GM18858 (cell line): Measurements from ENCODE around the gene TTC28.

ENCODE experiments used
- ATAC-seq: cut with Tn5 transposase; IDR thresholded peaks from one replicate; pipeline ENCODE4 v1.9.1; 2021; ENCODE audit not compliant: unreplicated experiment

Gene TTC28

DNA sequence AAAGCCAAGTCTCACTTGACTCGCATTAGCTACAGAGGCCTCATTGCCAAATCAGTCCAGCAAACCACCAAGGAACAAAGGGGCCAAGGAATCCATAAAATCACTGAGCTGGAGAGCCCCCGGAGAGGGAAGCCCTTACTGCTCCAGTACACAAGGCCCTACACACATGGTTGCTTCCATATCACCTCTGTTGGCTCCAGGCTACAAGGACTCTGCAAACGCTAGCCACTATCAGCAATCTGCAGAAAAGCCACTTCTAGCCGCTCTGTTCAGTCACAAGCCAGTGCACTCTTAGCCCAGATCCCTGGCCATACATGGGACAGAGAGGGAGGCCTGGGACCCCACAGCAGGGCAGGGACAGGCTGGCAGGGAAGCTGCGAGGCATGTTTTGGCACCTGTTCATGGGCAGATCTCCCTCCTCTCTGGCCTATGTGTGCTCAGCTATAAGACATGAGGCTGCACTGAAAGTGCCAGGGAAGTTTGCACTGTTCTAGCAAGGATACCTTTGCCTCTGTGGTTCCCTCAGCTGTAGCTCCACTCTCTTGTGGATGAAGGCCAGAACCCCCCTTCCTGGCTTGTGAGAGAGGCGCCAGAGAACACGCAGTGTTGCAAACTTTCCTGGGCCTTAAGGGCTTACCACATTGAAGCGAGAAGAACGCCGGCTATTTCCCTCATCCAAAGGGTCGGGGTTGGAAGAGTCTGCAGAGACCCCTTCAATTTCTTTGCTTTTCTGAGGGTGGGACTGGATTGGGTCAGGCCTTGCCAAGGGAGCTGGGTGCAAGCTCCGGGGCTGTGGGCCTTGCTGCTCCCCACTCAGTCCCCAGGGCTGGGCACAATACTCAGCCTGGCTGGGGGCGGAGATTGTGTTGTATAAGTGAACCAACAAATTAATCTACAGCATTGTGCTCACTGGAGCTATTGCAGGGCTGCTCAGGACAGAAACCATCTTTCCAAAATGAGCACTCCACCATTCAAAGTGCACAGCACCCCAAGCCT, 651.9 kb downstream of the TTC28 start:
- no peak for ATAC-seq

DNA sequence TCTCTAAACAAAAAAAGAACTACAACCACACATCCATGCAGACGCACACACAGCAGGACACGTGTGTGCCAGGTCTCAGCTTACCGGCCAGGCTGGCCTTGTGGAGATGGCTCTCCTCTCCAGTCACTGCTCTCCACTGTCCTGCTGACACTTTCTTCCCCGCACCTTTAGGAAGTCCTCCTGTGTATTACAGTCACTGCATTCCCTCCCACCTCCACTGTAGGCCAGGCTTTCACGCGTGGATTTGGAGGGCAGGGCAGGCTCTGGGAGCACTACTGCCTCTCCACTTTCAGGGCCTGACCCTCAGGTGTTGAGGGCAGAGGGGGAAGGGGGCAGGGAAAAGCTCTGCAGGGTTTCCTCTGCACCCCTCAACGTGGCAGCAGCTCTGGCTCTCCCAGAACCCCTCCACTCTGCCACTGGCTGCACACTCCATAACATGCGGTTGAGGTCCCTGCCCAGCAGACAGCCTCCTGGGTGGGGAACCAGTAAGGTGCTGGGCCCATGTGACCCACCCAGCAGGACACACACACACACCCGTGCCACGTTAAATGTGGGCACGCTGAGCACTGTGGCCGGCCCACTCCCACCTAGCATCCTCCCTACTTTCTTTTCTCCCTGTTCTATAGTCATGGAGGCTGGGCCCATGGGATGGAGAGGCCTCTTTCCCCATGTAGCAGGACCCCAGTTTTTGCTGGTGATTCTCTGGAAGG, 653.6 kb downstream of the TTC28 start:
- no peak for ATAC-seq

DNA sequence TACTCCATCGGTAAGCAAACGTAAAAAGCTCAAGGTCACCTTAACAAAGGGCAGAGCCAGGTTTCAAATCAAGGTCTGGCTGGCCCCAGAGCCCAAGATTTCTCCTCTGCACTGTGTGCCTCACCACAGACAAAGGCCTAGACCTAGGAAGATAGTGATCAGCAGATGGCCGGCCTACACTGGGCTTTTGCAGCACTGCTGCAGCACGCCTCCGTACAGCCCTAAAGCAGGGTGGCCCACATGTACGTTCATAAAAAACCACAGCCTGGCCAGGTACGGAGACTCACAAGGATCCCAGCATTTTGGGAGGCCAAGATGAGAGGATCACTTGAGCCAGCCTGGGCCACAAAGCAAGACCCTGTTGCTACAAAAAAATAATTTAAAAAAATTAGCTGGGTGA, 654.3 kb downstream of the TTC28 start:
- no peak for ATAC-seq

DNA sequence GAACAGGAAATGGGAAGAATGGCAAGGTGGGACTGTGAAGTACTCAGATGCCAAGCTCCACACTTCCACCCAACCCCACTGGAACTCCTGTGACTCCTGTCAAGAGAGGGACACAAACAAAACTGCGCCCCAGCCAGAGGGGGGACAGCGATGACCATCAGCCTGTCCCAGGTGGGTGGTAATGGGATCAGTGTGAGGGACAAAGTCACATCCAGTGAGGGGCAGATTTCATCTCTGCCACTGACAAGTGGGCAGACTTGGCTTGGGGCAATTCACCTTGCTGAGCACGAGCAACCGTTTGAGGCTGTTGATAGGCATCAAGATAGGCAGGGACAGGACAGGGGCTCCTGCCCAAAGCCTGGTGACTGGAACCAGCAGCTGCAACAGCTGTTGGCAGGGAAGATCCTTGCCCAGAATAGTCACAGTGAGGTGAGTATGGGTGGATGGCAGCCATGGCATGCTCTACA, 655.2 kb downstream of the TTC28 start:
- ATAC-seq: no peak

DNA sequence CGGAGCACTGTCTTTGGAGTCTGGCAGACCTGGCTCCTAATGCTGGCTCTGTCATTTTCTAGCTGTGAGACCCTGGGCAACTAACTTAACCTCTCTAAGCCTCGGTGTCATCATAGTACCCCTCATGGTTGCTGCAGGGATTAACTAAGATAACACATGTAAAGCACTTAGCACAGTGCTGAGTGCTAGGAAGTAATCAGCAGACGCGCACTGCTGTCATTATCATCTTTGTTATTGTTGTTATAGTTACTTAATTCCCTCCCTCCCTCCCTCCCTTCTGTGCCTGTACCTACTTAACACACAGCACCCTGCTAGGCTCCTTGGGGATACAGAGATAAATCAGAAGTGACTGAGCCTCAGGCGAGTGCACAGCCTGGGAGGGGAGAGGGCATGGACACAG, 655.9 kb downstream of the TTC28 start:
- no peak for ATAC-seq

DNA sequence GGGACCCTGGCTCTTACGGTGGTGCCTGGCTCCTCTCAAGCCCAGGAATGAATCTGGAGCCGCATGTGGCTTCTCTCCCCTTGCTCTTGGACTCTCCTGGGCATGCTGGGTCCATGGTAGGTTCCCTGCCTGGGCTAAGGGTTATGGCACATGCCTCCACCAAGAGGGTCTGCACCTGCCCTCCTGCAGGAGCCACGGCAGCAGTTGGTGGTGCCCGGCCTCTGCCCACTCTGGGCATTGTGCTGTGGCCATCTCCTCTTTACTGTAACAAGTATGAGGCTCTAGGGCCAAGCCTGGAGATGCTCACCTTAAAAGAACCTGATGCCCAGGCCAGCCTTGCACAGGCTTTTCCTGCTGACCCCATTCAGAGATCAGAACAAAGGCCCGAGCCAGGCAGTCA, 656.6 kb downstream of the TTC28 start:
- ATAC-seq: no peak

DNA sequence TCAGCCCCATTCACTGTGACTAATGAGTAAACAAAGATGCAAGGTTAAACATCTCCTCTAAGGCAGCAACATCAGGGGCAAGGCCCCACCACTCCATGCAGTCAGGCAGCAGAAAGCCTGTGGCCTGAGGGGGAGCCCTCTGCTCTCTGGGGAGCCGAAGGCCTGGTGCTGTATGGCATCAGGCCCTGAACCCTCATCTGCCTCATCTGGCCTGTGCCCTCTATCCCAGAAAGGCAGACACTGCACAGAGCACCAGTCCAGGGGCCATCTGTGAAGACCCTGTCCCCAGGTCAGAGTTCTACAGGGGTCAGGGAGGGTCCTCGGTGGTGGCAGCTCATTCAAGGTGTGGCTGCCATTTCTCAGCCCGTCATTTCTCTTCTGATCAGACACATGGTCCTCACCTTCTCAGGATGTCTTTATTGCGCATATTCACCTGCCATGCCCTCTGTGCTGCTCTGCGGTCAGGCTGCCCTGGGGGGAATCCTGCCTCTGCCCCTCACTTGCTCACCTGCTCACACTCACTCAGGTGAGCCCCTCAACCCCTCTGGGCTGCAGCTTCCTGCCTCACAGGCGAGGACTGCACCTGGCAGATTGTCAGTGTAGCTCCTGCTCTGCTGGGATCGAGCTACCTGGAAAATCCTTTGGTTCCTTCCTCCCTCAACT, 657.5 kb downstream of the TTC28 start:
- ATAC-seq: no peak

DNA sequence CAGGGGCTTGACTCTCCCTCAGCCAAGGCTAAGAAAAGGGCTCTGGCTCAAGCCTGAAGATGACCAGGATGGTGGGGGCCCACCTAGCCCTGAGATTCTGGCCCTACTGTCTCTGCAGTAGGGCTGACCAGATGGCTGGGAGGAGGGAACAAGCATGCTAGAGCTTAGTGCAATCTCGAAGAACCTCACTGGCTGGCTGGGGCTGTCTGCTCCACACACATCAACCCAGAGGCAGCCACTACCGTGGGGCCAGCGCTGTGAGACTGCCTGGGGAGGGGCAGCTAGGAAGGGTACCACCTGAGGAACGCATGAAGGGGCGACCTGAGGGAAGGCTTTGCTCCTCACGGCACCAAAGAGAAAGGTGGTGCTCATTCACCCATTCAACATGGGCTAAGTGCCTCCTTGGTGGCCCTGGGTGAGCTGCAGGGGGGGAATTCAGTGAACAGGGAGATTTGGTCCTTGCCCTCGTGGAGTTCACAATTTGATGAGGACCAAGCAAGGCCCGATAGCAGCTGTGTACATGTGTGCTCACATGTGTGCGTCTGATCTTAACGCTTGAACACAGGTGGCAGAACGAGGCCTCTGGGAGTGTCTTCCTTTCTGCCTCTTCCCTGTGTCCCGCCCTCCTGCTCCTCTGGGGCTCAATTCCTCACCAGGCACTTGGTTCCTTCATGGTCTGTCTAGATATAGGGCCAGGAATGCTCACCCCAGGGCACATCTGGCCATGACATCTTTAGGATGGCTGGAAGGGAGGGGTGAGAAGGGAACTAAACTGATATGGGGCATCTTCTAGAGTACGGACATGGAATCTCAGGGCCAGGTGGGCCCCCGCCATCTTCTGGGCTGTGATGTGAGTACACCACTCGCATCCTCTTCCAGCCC, 658.3 kb downstream of the TTC28 start:
- no peak for ATAC-seq

DNA sequence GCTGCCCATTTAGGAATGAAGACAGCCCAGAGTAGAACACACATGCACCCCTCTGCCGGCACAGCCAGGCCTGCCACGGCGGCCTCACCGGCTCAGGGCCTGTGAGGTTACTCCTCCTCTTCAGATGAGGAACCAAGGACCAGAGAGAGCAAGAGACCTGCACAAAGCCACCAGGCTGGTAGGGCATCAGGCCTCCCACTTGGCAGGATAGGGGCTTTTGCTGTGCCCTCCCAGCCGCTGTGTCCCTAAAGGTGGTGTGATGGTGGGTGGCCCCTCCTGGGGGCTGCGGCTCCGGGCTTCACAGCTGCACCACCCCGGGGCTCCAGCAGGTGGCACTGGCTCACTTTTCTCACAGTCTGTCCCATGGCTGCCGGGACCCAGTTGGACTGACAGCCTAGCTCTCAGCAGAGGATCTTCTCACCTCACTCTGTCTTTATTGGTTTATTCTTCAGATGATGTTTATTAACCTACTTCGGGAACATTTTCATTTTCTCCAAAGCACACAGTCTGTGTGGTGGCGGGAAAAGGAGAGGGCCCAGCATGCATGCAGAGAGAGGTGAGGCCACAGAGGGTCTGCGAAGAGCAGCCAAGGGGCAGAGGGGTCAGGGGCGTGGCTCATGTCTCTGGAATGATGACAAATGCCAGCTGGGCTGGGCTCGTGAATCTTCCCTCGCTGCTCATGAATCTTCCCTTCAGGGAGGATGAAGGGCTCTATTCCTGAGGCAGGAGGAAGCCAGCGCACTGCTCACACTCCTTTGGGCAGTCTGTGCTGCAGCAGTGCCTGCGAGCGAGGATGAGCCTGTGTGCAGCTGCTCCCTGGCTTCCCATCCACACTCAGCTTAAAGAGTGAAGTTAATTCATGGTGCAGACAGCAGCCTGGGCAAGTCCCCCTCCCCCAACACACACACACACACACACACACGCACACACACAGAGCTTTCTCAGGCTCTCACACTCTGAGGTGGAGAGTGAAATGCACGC, 659.5 kb downstream of the TTC28 start:
- no peak for ATAC-seq

DNA sequence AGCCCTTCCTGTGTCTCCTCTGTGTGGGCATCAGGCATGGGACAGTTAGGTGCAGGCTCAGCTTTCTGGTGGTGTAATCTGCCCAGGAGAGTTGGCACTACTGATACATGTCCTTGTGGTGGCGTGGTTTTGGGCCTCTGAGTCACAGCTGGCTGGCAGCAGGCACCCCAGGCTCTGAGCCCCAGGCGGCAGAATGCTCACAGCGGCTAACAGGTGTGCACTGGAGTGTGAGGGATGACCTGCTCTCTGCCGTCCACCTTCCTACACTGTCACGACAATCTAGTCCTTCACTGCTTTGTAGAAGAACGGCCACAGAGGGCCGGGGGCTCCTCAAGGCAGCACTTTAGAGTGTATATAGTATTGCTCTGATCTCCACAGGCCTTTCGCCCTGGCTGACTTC, 660.3 kb downstream of the TTC28 start:
- ATAC-seq: no peak

DNA sequence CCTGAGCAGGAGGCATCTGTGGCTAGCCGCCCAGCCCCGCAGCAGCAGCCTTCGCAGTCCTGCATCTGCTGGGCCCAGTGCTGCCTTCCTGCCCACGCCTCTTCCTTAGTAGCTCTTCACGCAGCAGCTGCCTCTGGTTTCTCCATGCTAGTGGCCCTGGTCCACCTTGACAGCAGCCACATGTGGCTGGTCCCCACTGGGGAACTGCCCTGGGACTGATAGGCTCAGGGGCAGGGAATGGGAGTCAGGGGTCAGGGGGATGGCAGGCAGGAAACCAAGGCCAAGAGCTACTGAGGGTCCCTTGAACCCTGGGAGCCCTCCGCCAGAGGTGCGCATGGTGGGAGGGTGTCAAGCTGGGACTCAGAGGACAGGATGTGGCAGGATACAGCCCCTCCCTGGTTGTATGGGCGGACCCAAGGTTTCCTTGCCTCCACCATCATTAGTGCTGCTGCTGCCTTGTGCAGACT, 661.1 kb downstream of the TTC28 start:
- no peak for ATAC-seq

DNA sequence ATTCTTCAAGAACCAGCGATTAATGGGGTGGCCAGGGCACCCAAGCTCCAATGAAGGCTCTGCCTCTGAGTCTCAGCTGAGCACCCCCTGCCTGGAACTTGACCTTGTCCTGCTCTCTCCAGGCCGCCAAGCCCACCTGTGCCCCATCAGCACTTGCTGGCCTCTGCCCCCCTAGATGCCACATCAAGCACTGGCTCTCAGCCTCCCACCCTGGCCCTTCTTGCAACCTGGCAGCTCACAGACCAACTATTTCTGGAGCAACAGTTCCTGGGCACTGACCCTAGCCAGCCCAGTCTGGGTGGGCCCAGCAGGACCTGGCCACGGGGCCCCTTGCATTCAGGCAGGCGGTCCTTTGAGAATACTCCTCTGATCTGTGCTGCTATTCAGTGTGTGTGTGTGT, 661.8 kb downstream of the TTC28 start:
- no peak for ATAC-seq

DNA sequence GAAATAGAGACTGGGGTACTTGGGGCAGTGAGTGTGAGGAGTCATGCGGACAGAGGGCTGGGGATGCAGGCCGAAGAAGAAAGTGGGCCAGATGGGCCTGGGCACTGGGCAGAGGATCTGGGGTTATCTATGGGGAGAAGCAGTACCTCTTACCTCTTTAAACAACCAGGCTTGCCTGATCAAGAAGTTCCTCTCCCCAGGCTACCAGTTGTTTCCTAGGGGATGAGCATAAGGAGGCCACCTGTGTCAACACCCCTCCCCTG, 662.2 kb downstream of the TTC28 start:
- ATAC-seq: no peak

DNA sequence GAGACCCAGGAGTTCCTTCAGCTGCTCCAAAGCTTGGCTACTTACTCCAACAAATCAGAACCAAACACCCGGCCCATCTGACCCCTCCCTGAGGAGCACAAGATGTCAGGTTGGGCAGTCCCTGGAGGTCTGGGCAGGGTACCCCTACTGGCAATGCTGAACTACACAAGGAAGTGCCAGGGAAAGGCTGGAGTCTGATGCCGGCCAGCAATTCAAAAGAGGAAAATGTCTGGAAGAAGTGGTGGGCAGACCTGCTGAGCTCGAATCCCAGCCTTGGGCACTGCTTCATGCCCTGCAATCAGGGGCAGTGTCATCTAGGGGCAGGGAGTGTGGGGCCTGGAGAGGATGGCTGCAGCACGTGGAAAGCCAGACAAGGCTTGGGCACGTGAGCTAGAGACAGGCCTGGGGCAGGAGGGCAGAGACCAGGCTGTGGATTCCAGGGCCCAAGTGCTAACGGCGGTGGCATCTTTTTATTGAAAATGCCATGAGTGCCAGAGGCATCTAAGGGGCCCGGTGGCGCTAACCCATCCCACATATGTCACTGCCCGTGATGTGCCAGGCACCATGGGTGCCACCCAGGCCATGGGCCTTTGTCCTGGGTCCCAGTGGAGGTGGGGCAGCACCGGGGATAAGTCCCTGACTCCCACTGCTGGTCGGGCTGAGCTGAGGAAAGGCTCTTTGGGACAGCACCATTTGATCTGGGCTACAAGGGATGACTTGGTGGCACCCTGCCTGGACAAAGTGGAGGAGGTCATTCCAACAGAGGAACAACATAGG, 662.7 kb downstream of the TTC28 start:
- ATAC-seq: no peak

DNA sequence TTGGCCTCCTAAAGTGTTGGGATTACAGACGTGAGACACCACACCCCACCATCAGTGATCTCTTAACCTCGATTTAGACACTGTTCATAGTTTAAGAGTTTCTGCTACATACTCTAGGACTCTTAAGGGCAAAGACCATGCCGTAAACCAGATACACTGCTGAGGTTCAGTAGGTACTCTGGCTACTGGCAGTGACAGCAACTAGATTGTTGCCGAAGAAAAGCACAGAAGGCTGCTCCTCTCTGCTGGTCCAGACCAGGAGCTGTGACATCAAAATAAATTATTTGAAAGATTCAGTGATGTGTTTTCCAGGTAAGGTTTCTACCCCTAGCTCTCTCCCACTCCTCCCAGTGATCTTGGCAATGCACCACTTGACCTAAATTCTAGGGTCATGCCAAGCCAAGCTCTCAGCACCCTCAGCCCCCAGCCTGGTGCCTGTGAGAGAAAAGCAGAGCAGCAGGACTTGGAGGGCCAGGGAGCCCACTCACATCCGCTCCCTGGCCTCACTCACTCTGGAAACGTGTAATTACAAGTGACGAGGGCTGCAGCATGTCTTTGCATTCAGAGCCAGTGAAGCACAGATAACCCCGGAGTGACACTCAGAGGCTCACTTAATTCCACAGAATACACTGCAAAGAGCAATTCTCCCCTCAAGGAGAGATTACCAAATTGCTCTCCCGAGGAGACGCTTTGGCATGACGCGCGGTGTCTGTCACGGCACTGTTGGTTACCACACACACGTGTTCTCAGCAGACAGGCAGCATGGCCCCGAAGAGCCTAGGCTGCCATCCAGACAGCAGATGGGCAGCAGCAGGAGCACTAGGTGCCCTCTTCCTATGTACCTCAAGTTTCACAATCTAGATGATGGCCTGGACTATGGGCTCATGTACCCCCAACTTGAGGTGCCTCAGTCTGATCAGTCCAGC, 663.7 kb downstream of the TTC28 start:
- no peak for ATAC-seq

DNA sequence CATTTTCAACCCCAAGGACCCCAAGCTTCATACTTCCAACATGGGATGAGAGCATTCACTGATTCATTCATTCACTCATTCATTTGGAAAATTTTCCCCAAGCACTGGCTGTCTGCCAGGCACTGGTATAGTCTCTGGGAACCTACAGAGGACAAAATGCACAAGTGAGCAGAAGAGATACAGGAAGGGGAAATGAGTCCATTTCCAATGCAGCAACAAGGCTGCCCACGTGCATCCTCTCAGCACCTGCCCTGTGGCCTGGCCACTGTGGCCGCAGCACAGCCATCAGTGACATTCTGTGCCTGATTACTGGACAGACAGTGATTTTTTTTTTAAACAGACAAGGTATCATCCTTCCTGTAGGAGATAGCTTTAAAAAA, 664.6 kb downstream of the TTC28 start:
- no peak for ATAC-seq

DNA sequence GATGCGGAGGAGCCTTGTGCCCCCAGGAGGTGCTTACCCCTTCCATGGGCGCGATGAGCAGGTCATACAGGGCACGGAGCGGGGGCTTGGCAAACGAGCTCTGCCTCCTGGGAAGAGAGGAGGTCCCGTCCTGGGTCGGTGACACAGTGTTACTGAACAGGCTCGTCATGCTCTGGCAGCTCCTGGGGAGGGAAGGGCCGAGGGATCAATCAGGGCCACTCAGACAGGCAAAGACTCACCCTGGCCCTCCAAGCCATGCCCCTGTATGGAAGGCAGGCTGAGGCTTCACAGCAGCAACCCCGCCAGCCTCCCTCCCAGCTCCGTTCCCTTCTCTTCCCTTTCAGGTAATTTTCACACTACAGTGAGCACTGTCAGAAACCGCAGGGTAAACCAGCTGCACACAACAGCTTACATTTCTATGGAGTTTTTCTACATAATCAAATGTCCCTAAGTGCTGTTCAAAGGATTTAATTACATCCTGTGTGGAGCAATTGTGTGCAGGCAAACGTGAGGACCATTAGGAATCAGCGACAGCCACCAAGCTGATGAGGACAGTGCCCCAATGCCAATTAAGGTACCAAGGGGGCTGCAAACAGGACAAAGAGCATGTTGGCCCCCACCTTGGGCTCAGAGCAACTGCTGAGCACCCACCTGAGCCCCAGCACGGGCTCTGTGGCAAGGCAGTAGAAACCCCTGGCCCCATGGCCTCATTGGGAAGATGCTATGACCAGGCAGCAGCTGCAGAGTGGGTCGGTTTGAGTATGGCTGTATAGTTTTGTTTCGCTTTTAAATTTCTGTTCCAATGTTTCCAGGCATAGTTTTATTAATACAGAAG, 665.2 kb downstream of the TTC28 start:
- no peak for ATAC-seq
